ENCODE results near the gene MIEN1. TPM values are rescaled to one million over a fixed set of nuclear protein-coding genes. Genes with fewer than 3 reads are reported as not detected.
A peak's percentile ranks its signal among the peaks of the same experiment; 100 is the strongest.

MIEN1 gene
- total and polyA plus RNA-seq, 8 donors = 9.3 to 312 (median 114) TPM

DNA sequence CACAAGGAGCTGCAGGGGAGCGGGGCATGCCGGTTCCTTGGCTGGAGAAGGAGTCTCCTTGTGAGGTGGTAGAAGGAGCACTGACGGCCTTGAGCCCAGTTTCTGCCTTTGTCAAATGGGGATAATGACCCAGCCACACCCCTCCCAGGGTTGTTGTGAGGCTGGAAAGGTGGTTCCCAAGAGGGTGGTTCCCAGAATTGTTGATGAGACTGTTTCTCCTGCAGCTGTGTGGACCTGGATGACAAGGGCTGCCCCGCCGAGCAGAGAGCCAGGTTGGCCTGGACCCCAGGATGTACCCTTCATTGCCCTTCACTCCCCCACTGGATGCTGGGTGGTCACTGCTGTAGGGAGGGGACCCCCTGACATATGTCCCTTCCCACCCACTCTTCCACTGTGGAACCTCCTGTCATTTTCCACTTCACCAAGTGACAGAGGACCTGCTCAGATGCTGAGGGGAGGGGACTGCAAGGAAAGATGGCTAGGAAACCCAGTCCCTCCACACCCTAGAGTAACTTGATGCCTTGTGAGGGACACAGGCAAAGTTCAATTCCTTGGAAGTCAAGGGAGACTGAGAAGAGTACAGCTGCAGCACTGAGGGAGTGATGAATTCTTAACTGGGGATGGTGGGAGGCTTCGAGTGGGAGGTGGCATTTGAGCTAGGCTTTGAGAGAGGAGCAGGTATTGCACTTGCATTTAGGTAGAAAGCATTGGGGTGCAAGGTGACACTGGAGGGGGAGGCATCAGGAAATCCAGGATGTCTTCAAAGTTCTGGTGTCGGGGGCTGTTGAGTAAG is 10.6 kb downstream of the MIEN1 start:
- WGBS, 5 donors = 83 to 95% (median 90%) methylated on average over 4 to 7 of the region's 7 CpGs
- H3K36me3 ChIP-seq = peaks cover 16 to 95% (median 85%) of the 10 kb centered on the region in 4 donors
- DNase-seq = no peak
- H3K4me1 ChIP-seq = peaks cover 6 to 23% (median 19%) of the 10 kb centered on the region in 4 donors
- TF ChIP-seq POLR2A (IDR thresholded peaks at IDR 0.05) (no peak), POLR2AphosphoS5 (IDR thresholded peaks at IDR 0.05) (no peak), EP300 (IDR thresholded peaks at IDR 0.05) (no peak)
- TF ChIP-seq, protein P1, sequence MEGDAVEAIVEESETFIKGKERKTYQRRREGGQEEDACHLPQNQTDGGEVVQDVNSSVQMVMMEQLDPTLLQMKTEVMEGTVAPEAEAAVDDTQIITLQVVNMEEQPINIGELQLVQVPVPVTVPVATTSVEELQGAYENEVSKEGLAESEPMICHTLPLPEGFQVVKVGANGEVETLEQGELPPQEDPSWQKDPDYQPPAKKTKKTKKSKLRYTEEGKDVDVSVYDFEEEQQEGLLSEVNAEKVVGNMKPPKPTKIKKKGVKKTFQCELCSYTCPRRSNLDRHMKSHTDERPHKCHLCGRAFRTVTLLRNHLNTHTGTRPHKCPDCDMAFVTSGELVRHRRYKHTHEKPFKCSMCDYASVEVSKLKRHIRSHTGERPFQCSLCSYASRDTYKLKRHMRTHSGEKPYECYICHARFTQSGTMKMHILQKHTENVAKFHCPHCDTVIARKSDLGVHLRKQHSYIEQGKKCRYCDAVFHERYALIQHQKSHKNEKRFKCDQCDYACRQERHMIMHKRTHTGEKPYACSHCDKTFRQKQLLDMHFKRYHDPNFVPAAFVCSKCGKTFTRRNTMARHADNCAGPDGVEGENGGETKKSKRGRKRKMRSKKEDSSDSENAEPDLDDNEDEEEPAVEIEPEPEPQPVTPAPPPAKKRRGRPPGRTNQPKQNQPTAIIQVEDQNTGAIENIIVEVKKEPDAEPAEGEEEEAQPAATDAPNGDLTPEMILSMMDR (IDR thresholded peaks at IDR 0.05) = no peak
- no peaks in the 10 kb centered on the region for H3K27me3 ChIP-seq
- no peaks in the 10 kb centered on the region for H3K9me3 ChIP-seq
- no peak overlapping the region for H3K27ac ChIP-seq
- intact Hi-C loops (cut with DNase I; ENCODE audit: low total_unique reads) = no loop called here
- H3K4me3 ChIP-seq = no peak overlapping the region

DNA sequence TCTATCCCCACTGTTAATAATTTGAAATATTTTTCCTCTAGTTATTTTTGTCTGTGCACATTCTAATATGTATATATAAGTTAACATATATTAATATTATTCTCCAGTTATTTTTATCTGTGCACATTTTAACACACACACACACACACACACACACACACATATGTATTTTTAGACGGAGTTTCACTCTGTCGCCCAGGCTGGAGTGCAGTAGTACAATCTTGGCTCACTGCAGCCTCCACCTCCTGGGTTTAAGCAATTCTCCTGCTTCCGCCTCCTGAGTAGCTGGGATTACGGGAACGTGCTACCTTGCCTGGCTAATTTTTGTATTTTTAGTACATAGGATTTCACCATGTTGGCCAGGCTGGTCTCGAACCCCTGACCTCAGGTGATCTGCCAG is 12.7 kb downstream of the MIEN1 start:
- Histone ChIP-seq H3K27ac (no peak overlapping the region), H3K36me3 (peaks cover 14 to 95% (median 86%) of the 10 kb centered on the region in 4 donors), H3K9me3 (no peaks in the 10 kb centered on the region), H3K27me3 (no peaks in the 10 kb centered on the region), H3K4me3 (no peak overlapping the region), H3K4me1 (peaks cover 6 to 20% (median 18%) of the 10 kb centered on the region in 4 donors)
- TF ChIP-seq EP300 (IDR thresholded peaks at IDR 0.05) (no peak), POLR2AphosphoS5 (IDR thresholded peaks at IDR 0.05) (no peak)
- intact Hi-C loops (cut with DNase I; ENCODE audit: low total_unique reads) = no loop called here
- 75 to 87% (median 82%) methylated on average over 6 of the region's 6 CpGs for WGBS, 5 donors
- DNase-seq = no peak

DNA sequence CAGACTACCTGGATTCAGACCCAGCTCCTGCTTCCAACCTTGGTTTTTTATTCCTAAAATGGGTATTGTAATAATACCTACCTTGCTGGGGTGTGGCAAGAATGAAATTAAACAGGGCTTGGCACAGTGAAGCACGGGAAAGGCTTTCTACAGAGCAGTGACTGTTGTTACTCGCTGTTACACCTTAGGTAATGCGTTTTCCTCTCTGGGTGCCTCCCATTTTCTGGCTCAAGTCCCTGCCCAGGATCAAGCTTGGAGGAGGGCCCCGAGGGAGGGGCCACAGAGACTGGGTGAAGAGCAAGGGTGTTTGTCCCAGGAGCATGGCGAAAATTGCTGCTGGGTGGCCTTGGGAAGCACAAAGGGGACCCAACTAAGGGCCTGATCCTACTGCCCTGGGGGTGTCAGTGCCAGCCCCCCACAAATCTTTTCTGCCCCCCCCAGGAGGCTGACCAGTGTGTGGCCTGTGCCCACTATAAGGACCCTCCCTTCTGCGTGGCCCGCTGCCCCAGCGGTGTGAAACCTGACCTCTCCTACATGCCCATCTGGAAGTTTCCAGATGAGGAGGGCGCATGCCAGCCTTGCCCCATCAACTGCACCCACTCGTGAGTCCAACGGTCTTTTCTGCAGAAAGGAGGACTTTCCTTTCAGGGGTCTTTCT is 13.3 kb downstream of the MIEN1 start:
- TF ChIP-seq POLR2AphosphoS5 (IDR thresholded peaks at IDR 0.05) = peak in 2 of 3 donors; percentile 40 to 62
- TF ChIP-seq, protein P1 (IDR thresholded peaks at IDR 0.05) = no peak
- intact Hi-C loops (cut with DNase I; ENCODE audit: low total_unique reads) = no loop called here
- Histone ChIP-seq H3K9me3 (no peaks in the 10 kb centered on the region), H3K27me3 (no peaks in the 10 kb centered on the region), H3K27ac (peak overlapping the region; percentile 78 to 90 (median 81)), H3K4me3 (no peak overlapping the region), H3K36me3 (peaks cover 16 to 95% (median 88%) of the 10 kb centered on the region in 4 donors), H3K4me1 (peaks cover 6 to 20% (median 18%) of the 10 kb centered on the region in 4 donors)
- peak in 1 of 2 donors; percentile 81 for DNase-seq
- WGBS, 5 donors = 57 to 76% (median 66%) methylated on average over 11 of the region's 11 CpGs

DNA sequence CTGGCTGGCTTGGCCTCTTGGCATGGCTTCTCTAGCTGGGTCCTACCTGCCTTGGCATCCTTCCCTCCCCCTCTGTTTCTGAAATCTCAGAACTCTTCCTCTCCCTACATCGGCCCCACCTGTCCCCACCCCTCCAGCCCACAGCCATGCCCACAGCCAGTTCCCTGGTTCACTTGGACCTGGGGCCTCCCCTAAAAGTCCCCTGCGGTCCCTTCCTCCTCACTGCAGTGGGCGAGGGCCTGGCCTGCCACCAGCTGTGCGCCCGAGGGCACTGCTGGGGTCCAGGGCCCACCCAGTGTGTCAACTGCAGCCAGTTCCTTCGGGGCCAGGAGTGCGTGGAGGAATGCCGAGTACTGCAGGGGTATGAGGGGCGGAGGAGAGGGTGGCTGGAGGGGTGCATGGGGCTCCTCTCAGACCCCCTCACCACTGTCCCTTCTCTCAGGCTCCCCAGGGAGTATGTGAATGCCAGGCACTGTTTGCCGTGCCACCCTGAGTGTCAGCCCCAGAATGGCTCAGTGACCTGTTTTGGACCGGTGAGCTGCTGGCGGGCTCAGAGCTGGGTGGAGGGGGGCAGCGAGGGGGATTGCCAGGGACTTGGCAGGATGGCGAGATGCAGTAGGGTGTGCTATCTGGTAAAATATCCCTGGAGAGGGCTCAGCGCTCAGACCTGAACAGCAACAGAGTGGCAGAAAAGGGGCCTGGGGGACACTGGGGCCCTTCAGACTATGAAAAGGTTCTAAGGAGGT is 14.1 kb downstream of the MIEN1 start:
- Histone ChIP-seq H3K36me3 (peaks cover 24 to 95% (median 88%) of the 10 kb centered on the region in 4 donors), H3K4me1 (peaks cover 6 to 20% (median 18%) of the 10 kb centered on the region in 4 donors), H3K27me3 (no peaks in the 10 kb centered on the region), H3K27ac (peak overlapping the region; percentile 78 to 90 (median 81)), H3K4me3 (no peak overlapping the region), H3K9me3 (no peaks in the 10 kb centered on the region)
- no peak for DNase-seq
- 38 to 65% (median 60%) methylated on average over 11 to 15 of the region's 15 CpGs for WGBS, 5 donors
- TF ChIP-seq EP300 (IDR thresholded peaks at IDR 0.05) (no peak), POLR2A (IDR thresholded peaks at IDR 0.05) (no peak), POLR2AphosphoS5 (IDR thresholded peaks at IDR 0.05) (no peak)
- TF ChIP-seq, protein P1 (IDR thresholded peaks at IDR 0.05) = no peak
- intact Hi-C loops (cut with DNase I; ENCODE audit: low total_unique reads) = no loop called here

Data from stomach (tissue), 9 donors.